Anterior cingulate cortex (tissue), 58 donors: ENCODE measurements around the gene XKR7.

Experiments used
- DNase-seq, 58 donors: peaks; one replicate each; lab custom pipeline; 2025; lab: John Stamatoyannopoulos, UW

The XKR7 gene

DNA sequence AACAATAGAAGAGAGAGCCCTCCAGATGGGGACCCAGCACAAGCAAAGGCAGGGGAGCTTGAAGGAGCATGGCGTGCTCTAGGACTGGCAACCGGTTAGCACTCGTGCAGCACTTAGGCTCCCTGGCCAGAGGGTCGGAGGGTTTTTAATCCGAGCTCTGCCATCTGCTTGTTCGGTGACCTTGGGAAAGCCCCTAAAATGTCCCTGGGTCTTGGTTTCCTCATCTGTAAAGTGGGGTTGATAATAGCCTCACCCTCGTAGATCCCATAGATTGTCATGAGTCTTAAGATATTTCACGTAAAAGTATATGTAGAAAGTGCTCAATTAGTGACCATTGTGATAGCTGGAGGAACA, 67.5 kb downstream of the XKR7 start:
- DNase-seq: no peak

- no peak for DNase-seq
These were observed 68.3 kb downstream of the XKR7 start for GRCh38 chr20:32036252-32036651.

DNA sequence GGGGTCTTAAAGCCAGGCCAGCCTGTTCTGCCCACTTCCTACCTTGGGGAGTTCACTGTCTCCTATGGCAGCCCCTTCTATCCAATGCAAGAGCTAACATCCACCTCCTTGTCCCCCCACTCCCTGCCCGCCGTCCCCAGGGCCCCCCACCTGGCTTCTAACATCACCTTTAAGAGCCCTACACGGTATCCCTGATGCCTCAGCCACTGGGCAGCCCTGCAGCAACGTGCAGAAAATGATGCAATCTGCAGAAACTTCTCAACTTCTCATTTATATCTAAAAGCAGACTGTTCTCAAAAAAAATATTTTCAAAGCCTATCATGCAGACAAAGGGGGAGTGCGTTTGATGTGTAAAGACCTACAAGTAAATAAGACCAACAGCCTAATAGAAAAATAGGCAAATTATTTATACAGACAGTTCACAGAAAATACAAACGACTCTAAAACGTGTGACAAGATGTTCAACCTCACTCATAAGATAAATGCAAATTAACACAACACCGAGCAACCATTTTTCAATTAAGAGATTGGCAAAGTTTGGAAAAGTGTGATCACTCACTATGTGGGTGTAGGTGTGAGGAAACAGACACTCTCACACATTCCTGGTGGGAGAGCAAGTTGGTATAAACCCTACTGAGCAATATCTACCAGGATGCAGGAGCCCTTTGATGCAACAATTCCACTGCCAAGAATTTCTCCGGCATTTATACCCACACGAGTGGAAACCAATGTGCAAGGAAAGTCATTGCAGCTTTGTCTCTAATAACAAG, 69.0 kb downstream of the XKR7 start:
- DNase-seq: peak in 1 of 58 donors; percentile 35

GRCh38 chr20:32037929-32038328, 70.0 kb downstream of the XKR7 start:
- DNase-seq: no peak

- peak in 15 of 58 donors; percentile 8 to 51 (median 24) for DNase-seq
These were observed 72.4 kb downstream of the XKR7 start for GRCh38 chr20:32040142-32040953.

DNA sequence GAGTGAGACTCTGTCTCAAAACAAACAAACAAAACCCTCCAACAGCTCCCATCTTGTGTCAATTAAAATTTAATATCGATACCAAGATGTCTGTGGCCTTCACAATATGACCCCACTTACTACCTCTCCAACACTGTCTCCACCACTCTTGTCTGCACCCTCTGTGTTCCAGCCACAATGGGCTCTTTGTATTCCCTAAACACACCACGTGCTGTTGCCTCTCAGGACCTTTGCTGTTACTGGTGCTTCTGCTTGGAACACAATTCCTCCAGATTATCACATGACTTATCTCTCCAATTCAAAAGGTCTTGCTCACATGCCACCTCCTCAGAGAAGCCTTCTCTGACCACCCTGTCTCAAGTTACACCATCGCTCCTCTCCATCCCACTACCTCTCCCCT, 78.0 kb downstream of the XKR7 start:
- DNase-seq: no peak

- no peak for DNase-seq
These were observed 82.4 kb downstream of the XKR7 start for GRCh38 chr20:32050324-32050841.

DNA sequence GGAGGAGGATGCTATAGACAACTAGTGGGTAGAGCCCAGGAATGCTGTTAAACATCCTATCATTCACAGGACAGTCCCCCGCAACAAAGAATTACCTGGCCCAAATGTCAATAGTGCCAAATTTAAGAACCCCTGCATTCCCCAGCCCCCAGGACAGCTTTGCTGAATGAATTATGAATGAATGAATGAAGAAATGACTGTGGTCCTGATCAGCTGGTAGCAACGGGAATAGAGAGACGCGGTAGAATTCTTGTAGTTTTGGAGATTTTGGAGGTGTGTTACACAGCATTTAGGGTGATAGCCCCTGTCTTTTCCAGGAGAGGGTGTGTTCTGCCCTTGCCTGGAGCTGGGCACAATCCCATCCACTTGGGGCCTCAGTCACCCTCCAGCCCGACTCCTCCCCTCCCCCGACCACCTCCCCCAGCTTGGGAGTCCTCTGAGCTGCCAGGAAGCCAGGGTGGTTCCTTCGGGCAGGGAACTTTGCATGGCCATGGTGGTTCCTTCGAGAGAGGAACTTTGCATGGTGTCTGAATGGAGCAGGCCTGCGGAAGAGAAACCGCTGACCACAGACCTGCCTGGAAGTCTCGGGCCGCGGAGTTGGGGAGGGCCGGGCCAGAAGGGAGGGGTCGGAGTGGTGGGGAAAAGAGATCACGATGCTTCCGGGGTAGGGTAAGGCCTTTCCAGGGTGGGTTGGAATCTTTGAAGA, 83.1 kb downstream of the XKR7 start:
- peak in 14 of 58 donors; percentile 13 to 38 (median 26) for DNase-seq

DNA sequence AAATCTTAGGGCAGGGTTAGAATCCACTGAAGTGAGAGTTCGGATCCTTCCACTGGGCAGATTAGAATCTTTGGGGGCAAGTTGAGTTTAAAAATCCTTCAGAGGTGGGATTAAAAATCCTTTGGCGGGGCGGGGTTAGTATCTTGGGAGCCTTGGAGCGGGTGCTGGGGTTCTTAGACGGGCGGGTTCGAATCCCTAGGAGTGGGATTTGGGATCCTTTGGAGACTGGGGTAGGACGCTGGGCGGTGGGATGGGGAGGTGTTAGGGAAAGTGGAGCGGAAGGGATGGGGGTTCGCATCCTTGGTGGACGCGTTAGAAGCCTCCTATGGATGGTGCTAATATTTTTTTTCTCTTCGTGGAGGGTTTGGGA, 83.8 kb downstream of the XKR7 start:
- no peak for DNase-seq

GRCh38 chr20:32052090-32052777, 84.3 kb downstream of the XKR7 start, which contains the start of gene HCK:
TSS of gene HCK (plus strand) at chr20:32052242.
- no peak for DNase-seq

DNA sequence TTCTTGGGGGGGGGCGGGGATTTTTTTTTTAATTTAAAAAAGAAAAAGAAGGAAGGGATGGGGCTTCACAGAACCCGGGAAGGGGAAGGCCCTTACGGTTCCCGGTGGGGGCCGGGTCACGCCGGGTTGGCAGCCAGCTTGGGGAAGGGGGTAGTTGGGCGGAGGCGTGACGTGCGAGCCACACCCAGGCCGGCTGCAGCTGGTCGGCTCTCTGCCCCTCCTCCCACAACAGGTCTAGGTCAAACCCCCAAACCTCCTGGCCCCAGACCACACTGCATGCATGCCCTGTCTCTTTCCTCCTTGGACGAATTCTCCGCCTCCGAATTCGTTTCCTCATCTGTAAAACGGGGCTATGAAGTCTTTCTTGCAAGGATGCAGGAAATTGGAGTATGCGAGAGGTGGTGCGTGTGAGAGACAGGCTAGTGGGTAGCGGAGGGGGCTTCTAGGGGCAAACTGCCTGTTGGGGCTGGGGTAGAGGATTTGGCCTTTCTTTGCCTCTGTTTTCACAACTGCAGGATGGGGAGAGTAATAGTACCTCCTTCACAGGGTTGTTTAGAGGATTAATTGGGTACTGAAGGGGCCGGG, 84.9 kb downstream of the XKR7 start:
- peak in 3 of 58 donors; percentile 8 to 24 (median 24) for DNase-seq
